GM21367 (cell line): ENCODE measurements around the gene RAPGEF6.

Experiments
- ATAC-seq: cut with Tn5 transposase; IDR thresholded peaks from one replicate; pipeline ENCODE4 v1.9.1; 2021; ENCODE audit not compliant: unreplicated experiment

Gene RAPGEF6

GRCh38 chr5:131542723-131543122 lies 92.3 kb downstream of the RAPGEF6 start:
- ATAC-seq, result no peak

GRCh38 chr5:131541762-131542161 lies 93.3 kb downstream of the RAPGEF6 start:
- no peak for ATAC-seq

- ATAC-seq, result no peak
These were observed 94.0 kb downstream of the RAPGEF6 start for GRCh38 chr5:131541071-131541470.

- ATAC-seq, result no peak
These were observed 95.8 kb downstream of the RAPGEF6 start for GRCh38 chr5:131539251-131539650.

GRCh38 chr5:131538177-131538593 lies 96.8 kb downstream of the RAPGEF6 start:
- ATAC-seq, result no peak

GRCh38 chr5:131536850-131537448 lies 98.1 kb downstream of the RAPGEF6 start:
- ATAC-seq, result no peak

- peak; percentile 87 for ATAC-seq
These were observed 98.7 kb downstream of the RAPGEF6 start for GRCh38 chr5:131536211-131536826.

- ATAC-seq, result no peak
These were observed 100.1 kb downstream of the RAPGEF6 start for GRCh38 chr5:131534974-131535373.

- no peak for ATAC-seq
These were observed 101.2 kb downstream of the RAPGEF6 start for GRCh38 chr5:131533836-131534235.

GRCh38 chr5:131532031-131532640 lies 102.9 kb downstream of the RAPGEF6 start:
- ATAC-seq, result no peak

- no peak for ATAC-seq
These were observed 104.2 kb downstream of the RAPGEF6 start for GRCh38 chr5:131530706-131531331.

- ATAC-seq, result no peak
These were observed 106.3 kb downstream of the RAPGEF6 start for GRCh38 chr5:131528682-131529081.

- no peak for ATAC-seq
These were observed 109.2 kb downstream of the RAPGEF6 start for GRCh38 chr5:131525805-131526204.

- ATAC-seq, result no peak
These were observed 110.6 kb downstream of the RAPGEF6 start for GRCh38 chr5:131524431-131524830.

GRCh38 chr5:131523500-131524185 lies 111.4 kb downstream of the RAPGEF6 start:
- no peak for ATAC-seq

GRCh38 chr5:131521252-131521651 lies 113.8 kb downstream of the RAPGEF6 start:
- no peak for ATAC-seq

- ATAC-seq, result no peak
These were observed 119.7 kb downstream of the RAPGEF6 start for GRCh38 chr5:131515348-131515747.

- no peak for ATAC-seq
These were observed 120.4 kb downstream of the RAPGEF6 start for GRCh38 chr5:131514316-131515283.

- no peak for ATAC-seq
These were observed 121.2 kb downstream of the RAPGEF6 start for GRCh38 chr5:131513780-131514179.

- ATAC-seq, result no peak
These were observed 123.1 kb downstream of the RAPGEF6 start for GRCh38 chr5:131511934-131512333.
